ENCODE measurements around the gene CD2BP2.
"Not testable (repeated sequence)": the region's sequence is repeated elsewhere in the genome, so short reads cannot be mapped to it uniquely, and the experiment has no call there.

CD2BP2 gene

GRCh38 chr16:30355144-30355953 lies at the start of gene CD2BP2:
CD2BP2 (minus strand) TSS chr16:30355308; CDS start chr16:30354681, 627 bp downstream.
- peak; percentile 99 for DNase-seq (ENCODE audit: low spot score)

- DNase-seq (ENCODE audit: low spot score): no peak
Measured at GRCh38 chr16:30401768-30402425, 46.8 kb upstream of the CD2BP2 start.

DNA sequence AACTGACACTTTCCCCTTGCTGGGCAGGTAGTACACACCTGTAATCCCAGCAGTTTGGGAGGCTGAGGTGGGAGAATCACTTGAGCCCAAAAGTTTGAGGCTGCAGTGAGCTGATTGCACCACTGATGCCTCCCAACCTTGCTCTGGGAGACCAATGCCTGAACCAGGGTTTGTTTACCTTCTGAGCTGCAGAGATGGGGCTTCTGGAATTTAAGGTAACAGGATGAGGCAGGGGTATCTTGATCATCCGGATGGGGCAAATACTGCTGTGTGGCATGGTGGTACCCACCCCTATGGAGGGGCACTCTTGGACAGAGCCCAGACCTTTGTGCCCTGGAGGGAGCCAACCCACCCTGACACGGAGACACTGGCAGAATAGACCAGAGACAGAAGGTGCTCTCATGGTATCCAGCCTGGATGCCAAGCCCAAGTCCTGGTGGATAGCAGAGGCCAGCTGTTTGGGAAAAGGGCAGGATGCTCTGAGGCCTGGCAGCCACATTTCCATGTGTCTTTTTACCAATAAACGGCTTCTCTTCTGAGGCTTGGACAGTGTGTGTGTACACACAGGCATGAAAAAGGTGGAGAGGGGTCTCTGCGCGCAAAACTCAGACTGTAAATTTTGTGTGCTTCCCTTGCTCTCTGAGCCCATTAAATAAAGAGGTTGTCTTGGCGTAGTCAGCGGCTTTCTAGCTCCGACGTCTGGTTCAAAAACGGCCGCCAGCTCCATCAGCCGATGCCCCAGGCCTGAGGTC lies 44.5 kb upstream of the CD2BP2 start:
- no peak for DNase-seq (ENCODE audit: low spot score)

DNA sequence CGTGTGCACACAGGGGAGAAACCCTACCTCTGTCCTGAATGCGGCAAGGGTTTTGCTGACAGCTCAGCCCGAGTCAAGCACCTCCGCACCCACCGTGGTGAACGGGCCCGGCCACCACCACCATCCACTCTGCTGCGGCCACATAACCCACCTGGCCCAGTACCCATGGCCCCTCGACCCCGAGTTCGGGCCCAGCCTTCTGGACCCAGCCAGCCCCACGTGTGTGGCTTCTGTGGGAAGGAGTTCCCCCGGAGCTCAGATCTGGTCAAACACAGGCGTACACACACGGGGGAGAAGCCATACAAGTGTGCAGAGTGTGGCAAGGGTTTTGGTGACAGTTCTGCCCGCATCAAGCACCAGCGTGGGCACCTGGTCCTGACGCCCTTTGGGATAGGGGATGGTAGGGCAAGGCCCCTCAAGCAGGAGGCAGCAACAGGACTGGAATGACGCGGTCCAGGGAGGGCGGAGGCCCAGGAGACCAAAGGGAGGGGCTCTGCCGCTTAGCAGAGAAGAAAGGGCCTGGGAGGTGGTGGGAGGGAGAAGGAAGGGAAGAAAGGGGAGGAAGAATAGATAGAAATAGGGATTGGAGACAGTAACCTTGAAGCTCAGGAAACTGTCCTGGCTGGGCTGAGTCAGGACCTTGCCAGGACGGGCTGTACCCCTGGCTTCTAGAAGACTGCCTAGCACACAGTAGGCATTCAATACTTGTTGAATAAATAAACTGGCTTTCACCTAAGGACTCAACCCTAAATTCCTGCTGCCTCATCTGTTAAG lies 43.7 kb upstream of the CD2BP2 start:
- DNase-seq (ENCODE audit: low spot score): no peak

DNA sequence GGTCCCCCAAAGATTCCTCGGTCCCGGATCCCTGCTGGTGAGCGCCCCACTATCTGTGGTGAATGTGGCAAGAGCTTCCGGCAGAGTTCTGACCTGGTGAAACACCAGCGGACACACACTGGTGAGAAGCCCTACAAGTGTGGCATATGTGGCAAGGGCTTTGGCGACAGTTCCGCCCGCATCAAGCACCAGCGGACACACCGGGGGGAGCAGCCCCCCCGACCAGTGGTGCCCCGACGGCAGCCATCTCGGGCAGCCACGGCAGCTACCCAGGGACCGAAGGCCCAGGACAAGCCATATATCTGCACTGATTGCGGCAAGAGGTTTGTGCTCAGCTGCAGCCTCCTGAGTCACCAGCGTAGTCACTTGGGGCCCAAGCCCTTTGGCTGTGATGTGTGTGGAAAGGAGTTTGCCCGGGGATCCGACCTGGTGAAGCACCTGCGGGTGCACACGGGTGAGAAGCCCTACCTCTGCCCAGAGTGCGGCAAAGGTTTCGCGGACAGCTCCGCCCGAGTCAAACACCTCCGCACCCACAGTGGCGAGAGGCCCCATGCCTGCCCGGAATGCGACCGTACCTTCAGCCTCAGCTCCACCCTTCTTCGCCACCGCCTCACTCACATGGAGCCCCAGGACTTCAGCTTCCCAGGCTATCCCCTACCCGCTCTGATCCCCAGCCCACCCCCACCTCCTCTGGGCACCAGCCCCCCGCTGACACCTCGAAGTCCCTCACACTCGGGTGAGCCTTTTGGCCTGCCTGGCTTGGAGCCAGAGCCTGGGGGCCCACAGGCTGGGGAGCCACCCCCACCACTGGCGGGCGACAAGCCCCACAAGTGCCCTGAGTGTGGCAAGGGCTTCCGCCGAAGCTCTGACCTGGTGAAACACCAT lies 42.9 kb upstream of the CD2BP2 start:
- no peak for DNase-seq (ENCODE audit: low spot score)

- no peak for DNase-seq (ENCODE audit: low spot score)
Measured at GRCh38 chr16:30397056-30397455, 41.9 kb upstream of the CD2BP2 start.

GRCh38 chr16:30396627-30397026 lies 41.5 kb upstream of the CD2BP2 start:
- not testable (repeated sequence) for DNase-seq (ENCODE audit: low spot score)

DNA sequence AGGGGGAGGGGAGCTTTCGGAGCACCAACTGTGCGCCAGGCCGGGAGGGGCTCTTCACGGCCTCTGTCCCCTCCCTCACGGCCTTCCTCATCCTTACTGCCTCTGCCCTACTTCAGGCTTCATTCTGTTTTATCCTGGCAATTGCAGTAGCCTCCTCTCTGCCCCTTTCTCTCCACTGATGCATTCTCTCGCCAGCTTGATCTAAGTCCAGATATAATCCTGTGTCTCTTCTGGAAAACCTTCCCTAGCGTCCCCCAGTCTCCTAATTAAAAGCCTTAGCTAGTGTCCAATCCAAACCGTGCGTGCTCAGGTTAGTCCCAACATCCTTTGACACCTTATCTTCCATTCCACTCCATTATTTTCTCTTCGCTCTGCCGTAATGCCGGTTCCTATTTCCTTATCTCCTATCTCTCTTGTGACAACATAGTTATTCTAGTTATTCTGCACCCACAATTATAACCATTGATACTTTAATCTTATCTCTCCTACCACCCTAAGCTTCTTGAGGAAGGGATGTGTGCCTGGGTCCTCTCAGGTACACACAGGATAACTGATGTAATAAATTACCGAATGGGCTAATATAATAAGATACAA lies 41.0 kb upstream of the CD2BP2 start:
- DNase-seq (ENCODE audit: low spot score): no peak

- peak; percentile 93 for DNase-seq (ENCODE audit: low spot score)
Measured at GRCh38 chr16:30395155-30395991, 40.3 kb upstream of the CD2BP2 start, which contains the start of gene ZNF48. ZNF48 (plus strand) TSS chr16:30395420; CDS start chr16:30395795, 375 bp downstream.

DNA sequence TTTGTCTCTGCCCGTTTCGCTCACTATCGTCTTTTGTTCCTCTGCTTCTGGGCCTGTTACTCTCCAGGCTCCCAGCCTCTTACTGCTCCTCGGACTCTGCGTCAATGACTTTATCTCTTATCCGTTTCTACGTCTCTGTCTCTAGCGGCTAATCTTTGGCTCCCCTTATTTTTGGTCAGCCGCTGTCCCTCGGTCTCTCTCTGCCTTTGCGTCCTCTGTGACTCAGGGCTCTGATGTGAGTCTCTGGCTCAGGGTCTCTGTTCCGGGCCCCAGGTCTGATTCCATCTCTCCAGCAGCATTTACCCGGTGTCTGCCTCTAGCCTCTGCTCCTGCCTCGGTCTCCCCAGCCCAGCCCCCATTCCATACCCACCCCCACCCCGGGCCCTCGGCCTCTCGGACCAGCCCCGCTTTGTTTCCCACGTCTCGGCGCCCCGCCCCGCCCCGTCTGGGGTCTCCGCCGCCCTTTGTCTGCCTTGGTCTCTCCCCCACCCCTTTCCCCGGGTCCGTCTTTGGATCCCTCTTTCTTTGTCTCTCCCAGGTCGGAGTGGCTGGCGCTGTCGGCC lies 39.6 kb upstream of the CD2BP2 start:
- DNase-seq (ENCODE audit: low spot score): no peak

- DNase-seq (ENCODE audit: low spot score): no peak
Measured at GRCh38 chr16:30383521-30383920, 28.4 kb upstream of the CD2BP2 start.

GRCh38 chr16:30382111-30382881 lies 27.2 kb upstream of the CD2BP2 start, which contains the start of gene SEPTIN1:
SEPTIN1 (minus strand) TSS chr16:30382561; CDS start chr16:30382542, 19 bp downstream.
- DNase-seq (ENCODE audit: low spot score): no peak

GRCh38 chr16:30381291-30382041 lies 26.4 kb upstream of the CD2BP2 start:
- no peak for DNase-seq (ENCODE audit: low spot score)

DNA sequence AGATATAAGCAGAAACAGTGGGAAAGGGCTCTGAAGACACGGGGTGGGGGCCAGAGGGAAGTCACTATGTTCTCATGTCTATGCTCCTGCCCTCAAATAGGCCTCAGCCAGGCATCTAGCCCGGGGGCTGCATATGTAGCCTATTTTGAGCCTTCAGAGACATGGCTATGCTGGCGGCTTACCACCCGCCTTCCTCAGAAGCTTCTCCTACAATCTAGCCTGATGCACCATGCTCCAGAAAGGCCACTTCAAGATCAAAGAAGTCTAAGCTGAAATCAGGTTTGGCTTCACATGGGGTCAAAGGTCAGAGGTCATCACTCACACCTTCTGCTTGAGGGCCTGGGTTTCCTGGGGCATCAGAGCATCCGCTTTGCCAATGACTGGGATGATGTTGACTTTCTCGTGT lies 25.7 kb upstream of the CD2BP2 start:
- DNase-seq (ENCODE audit: low spot score): no peak

DNA sequence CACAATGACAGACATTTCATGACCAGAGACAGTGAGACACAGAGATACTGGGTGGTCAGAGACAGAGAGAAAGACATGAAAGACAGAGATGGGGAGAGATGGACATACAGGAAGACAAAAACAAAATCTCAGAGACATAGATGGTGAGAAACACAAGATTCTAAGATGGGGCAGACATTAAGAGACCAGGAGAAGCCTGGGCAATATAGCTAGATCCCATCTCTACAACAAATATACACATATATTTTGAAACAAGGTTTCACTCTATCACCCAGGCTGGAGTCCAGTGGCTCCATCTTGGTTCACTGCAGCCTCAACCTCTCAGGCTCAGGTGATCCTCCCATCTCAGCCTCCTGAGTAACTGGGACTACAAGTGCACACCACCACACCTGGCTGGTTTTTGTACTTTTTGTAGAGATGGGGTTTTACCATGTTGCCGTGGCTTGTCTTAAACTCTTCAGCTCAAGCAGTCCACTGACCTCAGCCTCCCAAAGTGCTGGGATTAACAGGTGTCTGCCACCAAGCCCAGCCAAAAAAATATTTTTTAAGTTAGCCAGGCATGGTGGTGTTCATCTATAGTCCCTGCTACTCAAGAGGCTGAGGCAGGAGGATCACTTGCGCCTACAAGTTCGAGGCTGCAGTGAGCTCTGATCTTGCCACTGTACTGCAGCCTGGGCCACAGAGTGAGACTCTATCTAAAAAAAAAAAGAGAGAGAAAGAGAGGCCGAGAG lies 25.1 kb upstream of the CD2BP2 start:
- no peak for DNase-seq (ENCODE audit: low spot score)

- DNase-seq (ENCODE audit: low spot score): no peak
Measured at GRCh38 chr16:30379158-30379783, 24.2 kb upstream of the CD2BP2 start.

All from putamen (tissue), 1 donor.